HepG2 (cell line): Measurements from ENCODE around the gene TUBGCP4. TPM values are rescaled to one million over a fixed set of nuclear protein-coding genes. Genes with fewer than 3 reads are reported as not detected.
A peak's percentile ranks its signal among the peaks of the same experiment; 100 is the strongest.

Experiments
- ATF1 ChIP-seq: IDR thresholded peaks from 2 replicates; pipeline ENCODE4 v1.6.1; 2016; ENCODE audit warnings: mild to moderate bottlenecking, control low read depth
- IRF9 ChIP-seq: sonication (generic); formaldehyde crosslinking; IDR thresholded peaks from 2 replicates; pipeline ENCODE4 v1.8.0; 2022; ENCODE audit warnings: missing genetic modification reagents, mild to moderate bottlenecking, borderline replicate concordance
- IRX3 ChIP-seq: sonication (generic); formaldehyde crosslinking; IDR thresholded peaks from 2 replicates; pipeline ENCODE4 v1.8.1; 2023; ENCODE audit warnings: mild to moderate bottlenecking, low read depth, missing genetic modification reagents, borderline replicate concordance
- KIAA2018 ChIP-seq: sonication (generic); formaldehyde crosslinking; IDR thresholded peaks from 2 replicates; pipeline ENCODE4 v1.5.0; 2020; ENCODE audit warnings: mild to moderate bottlenecking, missing genetic modification reagents, borderline replicate concordance
- KMT2B ChIP-seq: IDR thresholded peaks from 2 replicates; pipeline ENCODE4 v1.6.1; 2016; ENCODE audit warnings: missing genetic modification reagents, missing compliant biosample characterization
- NR2C2 ChIP-seq: sonication (generic); formaldehyde crosslinking; IDR thresholded peaks from 2 replicates; pipeline ENCODE4 v1.4.0; 2020; ENCODE audit warnings: missing genetic modification reagents, mild to moderate bottlenecking, moderate library complexity, borderline replicate concordance
- PAXIP1 ChIP-seq: sonication (generic); formaldehyde crosslinking; conservative IDR thresholded peaks from 2 replicates; pipeline ENCODE4 v1.4.0; 2020; ENCODE audit warnings: mild to moderate bottlenecking, missing genetic modification reagents, moderate library complexity
- SKI ChIP-seq: fragments of 450-650 bp; IDR thresholded peaks from one replicate; pipeline ENCODE4 v1.6.1; 2018; ENCODE audit warnings: mild to moderate bottlenecking; ENCODE audit not compliant: partially characterized antibody
- SMYD3 ChIP-seq: sonication (generic); formaldehyde crosslinking; IDR thresholded peaks from 2 replicates; pipeline ENCODE4 v1.8.1; 2023; ENCODE audit warnings: mild to moderate bottlenecking, missing genetic modification reagents
- ZBTB20 ChIP-seq: sonication (generic); formaldehyde crosslinking; IDR thresholded peaks from 2 replicates; pipeline ENCODE4 v1.8.1; 2023; ENCODE audit warnings: missing genetic modification reagents, low read depth, mild to moderate bottlenecking, borderline replicate concordance
- ZNF513 ChIP-seq: sonication (generic); formaldehyde crosslinking; conservative IDR thresholded peaks from 2 replicates; pipeline ENCODE4 v1.5.0; 2020; ENCODE audit warnings: missing genetic modification reagents
- ZNF784 ChIP-seq: sonication (generic); formaldehyde crosslinking; IDR thresholded peaks from 2 replicates; pipeline ENCODE4 v1.5.1; 2020; ENCODE audit warnings: missing genetic modification reagents, mild to moderate bottlenecking, borderline replicate concordance
- polyA plus RNA-seq, 8 experiments: library from polyadenylated mRNA; depleted of rRNA in 3 of 8; stranded (reverse) in 7 of 8; unstranded in 1 of 8; fragments of >200 nt; fragmentation: Illumina TruSeq in 4 of 8; extraction: Trizol in 4 of 8; gene quantifications; 2 replicates each; pipeline versions ENCODE4 v1.2.1 to v1.2.3, GENCODE V29; 2011 to 2016; ENCODE audit warnings: low read depth in 4 of 8, missing spikeins in 1 of 8, mixed read lengths in 1 of 8; ENCODE audit not compliant: insufficient read depth in 1 of 8
- total RNA-seq, 5 experiments: library from RNA; depleted of rRNA; stranded (reverse); fragments of >200 nt; fragmentation: Illumina TruSeq; extraction: Trizol; gene quantifications; 2 replicates each; pipeline ENCODE4 v1.2.3, GENCODE V29; 2016; ENCODE audit warnings: low read depth in 1 of 5

The TUBGCP4 gene
- total and polyA plus RNA-seq, 2 of the 13 experiments (the other 11 are each of a cell fraction or from before 2014, with no cell fraction given): 15.0 to 20.5 TPM

- TF ChIP-seq ZNF513 (CRISPR knock-in tag) (no peak), KIAA2018 (CRISPR knock-in tag) (no peak), ZNF784 (no peak), PAXIP1 (CRISPR knock-in tag) (no peak), NR2C2 (CRISPR knock-in tag) (no peak), KMT2B (CRISPR knock-in tag) (peak; percentile 13; the same call in 1 of the 2 replicates), SMYD3 (CRISPR knock-in tag) (0 out of 2 replicates have a peak, but pooled peaks have one; percentile 34), ATF1 (CRISPR knock-in tag) (no peak), SKI (no peak), ZBTB20 (CRISPR knock-in tag) (no peak), IRX3 (CRISPR knock-in tag) (no peak; the same call in 1 of the 2 replicates), IRF9 (0 out of 2 replicates have a peak, but pooled peaks have one; percentile 13)
Measured at GRCh38 chr15:43370310-43370974, 459 bp upstream of the TUBGCP4 start (continued).
